GM19395 (cell line): ENCODE data around the gene FAM13C.

Experiments
- ATAC-seq: cut with Tn5 transposase; IDR thresholded peaks from one replicate; pipeline ENCODE4 v1.9.1; 2021; ENCODE audit warnings: mild to moderate bottlenecking, moderate library complexity; ENCODE audit not compliant: unreplicated experiment

Gene FAM13C

DNA sequence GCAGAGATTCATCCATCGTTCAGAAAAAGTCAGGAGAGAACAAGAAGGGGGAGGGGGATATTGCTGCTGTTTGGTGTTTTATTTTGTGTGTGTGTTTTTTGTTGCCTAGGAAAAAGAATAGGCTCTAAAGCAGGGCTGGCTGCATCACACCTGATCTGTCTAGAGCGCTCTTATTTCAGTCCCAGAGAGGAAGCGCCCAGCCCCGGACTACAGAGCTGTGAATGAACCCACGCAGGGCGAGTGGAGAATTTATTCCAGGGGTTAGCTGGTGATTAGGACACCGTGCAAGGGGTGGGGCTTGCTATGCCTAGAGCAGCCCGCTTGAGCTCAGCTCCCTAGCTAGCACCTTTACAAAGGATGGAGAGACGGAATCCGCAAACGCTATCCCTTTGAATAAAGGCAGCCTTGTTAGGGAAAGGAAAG lies 621 bp upstream of the FAM13C start:
- no peak for ATAC-seq

DNA sequence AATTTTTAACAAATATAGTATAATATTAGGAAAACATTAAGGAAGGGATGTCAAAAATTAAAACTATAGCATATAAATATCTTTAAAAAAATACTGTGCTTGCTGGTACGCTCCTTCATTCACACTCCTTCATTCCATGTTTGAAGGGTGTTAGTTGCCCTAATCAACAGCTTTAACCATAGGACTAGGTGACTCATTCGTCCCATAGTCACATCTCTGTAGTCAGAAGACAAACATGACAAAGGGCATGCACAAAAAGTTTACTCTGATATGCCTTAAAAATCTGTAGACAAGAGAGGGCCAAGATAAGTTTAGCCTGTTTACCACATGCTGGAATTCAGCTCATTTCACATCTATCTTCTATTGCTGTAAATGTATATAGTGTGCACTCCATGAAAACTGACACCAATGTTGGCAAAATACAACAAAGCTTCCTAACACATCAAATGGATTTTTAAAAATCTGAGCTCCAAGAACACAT lies 646 bp downstream of the FAM13C start:
- no peak for ATAC-seq

DNA sequence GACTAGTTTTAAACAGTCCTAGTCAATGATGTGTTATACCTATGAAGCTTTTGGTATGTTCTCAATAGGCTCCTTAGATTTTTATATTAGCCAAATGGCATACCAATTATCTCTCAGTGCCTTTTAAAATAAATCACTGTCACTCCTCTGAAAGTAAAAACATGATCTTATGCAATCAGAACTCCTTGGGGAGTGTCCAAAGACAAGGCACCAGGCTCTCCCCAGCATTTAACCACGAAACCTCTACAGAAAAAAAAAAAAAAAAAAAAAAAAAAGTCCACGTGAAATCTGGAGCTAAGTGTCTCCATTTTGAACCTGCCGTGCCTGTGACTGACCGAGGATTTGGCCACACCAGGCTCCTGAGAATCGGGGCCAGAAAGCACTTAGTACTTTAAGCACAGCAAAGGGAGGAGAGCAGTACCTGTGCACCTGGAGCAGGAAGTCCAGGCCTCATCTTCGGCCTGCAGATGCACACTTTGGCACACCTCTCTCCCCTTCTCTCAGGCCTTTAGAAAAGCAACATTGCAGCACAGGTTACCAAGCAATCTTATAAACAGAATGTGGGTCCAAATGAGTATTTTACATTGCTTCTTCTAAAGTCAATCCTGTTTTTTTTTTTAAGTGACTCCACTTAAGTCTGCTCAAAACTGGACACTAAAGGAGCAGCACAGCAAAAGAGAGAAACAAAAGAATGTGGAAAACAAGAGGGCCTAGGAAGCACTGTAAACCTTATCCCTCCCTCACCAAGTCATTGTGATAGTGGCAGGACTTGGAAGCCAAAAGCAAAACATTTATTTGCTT lies 1.5 kb downstream of the FAM13C start:
- ATAC-seq: no peak

DNA sequence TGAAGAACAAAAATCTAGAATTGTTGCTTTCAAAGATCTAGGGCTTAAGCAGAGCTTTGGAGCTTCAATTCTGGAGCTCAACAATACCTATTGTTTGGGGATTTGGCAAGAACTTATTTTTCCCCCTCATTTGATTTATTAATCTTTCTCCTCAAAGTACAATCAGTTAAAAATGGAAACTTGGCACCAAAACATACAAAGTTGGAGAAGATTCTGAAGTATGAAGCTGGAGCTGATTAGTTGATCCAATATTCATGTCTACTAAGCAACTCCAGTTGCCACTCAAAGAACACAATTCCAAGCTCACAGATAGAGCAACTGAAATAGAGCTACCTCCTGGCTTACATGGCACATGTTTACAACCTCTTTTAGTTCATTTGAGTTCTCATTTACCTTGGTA lies 3.8 kb downstream of the FAM13C start:
- no peak for ATAC-seq

DNA sequence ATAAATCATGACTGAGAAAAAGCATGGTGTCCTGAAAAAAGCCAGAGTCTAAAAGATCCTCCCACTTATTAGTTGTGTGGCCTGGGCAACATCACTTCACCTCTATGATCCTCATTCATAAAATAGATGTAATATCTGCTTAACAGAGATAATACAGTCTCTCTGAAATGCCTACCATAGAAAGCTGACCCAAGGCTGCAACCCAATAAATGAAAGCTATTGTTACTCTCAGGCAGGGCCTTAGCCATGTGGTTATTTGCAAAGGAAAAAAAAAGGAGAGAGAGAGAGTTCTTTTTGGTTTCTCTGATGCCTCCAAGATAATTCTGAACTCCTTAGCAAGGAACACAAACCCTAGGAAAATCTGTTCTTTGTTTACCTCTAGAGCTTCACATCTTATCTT lies 7.9 kb downstream of the FAM13C start:
- ATAC-seq: no peak

DNA sequence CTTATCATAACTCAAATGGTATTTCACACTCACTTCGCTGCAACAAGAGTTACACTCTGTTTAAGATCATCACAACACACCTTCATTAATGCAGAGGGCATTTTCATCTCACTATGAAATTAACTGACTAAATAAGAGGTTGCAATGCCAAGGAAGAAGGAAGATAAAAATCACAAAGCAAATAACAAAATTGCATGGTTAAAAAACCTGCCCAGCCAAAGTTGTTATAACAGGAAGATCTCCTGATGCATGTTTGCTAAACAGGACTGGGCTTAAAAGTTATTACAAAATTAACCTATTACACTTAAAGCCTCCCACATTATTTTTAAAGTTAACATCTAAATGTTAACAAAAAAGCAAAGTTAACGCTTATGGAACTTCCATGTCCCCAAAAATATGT lies 11.8 kb downstream of the FAM13C start:
- no peak for ATAC-seq

DNA sequence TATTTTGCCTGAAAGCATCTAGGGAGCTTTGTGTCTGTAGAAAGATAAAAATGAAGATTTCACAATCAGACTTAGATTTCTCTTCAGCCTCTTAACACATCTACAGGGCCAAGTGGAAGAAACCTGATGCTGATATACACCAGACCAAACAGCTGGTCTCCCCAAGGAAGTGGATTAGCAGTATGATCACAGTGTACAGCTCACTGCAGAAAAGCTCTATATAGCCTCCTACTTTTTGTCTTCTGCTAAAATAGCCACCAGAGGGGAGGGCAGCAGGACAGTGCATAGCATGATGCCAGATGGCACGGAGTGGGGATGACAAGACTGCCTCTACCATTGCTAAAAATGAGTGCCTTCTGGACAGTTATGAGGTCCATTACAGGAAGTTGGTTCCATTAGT lies 16.0 kb downstream of the FAM13C start:
- no peak for ATAC-seq

DNA sequence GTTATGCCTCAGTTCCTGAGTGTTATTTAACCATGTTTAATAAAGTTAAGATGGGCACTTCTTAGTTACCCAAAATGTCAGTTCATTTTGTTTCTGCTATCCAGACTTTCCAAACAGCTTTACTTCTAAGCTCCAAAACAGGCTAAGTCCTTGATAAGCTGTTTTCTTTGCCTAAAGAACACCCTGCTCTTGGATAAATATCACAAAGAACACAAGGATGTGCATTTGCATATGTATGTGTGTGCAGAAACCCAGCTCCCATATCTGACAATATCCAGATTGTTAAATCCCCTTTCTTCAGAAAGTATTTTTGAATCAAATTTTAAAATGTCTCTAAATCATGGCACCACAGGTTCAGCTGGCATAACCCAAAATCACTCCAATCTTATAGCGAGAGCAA lies 19.6 kb downstream of the FAM13C start:
- ATAC-seq: no peak

DNA sequence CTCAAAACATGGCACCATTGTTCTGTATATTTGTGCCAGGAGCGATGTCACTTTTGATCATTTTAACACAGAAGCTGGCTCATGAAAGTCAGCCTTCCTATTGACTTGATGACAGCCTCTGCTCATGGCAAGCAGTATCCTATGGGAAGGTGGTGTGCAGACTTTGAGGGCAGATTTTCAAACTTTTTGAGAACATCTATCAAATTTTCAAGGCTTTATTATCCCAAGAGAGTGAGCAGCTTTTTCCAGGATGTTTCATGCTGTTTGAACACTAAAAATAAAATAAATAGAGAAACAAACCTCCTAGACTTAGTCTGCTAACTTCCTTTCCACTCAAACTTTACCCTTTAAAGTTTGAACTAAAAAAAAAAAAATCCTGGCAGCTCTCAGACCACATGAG lies 20.3 kb downstream of the FAM13C start:
- no peak for ATAC-seq

DNA sequence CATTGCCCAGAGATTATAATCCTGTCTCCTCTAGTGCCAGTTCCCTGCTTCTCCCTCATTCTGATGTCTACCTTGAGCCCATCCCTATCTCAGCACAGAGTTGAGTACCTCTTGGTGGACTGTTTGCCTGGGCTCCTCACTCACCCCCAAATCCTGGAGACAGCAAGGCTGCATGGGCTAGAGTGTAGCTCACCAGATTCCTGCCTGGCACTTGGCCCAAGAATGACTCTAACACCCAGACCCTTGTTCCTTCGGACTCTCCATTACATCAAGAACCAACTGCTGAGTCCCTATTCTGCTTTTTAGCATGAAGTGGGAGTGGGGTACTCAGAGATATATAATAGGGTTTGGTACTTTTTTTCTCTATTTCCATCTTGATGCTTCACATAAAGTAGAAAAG lies 22.1 kb downstream of the FAM13C start:
- no peak for ATAC-seq

DNA sequence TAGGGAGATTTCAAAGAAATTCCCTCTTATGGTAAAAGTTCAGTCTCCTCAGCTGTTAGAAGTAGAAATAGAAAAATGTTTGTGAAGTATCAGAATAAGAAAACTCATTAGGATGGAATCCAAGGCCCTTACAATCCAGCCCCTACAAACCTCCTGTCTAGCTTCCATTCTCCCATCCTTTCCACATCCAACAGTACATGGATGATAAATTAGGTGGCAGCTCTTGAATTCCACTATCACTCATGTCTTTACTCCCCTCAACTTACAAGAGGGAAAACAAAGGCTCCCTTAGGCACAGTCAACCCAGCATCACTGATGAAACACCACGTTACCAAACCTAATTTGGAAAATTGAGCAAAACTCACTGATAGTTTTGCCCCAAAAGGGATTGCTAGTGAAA lies 23.0 kb downstream of the FAM13C start:
- ATAC-seq: no peak

DNA sequence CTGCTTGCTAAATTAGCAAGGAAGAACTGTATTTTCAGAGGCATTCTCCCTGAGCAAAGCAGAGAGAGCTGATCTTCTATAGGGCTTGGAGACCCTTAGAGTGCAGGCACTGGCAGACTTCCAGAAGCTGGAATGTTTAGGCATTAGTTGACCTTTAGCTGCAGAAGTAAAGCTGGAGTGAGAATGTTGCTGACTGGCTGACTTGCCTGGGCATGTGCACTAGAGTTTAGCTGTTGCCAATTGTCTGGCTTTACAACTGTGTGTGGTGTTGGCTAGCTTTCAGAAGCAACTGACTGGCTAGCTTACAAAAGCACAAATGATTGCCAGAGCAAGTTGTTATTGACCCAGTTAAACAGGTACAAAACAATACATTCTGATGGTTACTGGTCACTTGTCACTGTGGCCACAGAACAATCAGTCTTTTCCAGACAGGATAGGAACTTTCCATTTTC lies 25.1 kb downstream of the FAM13C start:
- no peak for ATAC-seq

DNA sequence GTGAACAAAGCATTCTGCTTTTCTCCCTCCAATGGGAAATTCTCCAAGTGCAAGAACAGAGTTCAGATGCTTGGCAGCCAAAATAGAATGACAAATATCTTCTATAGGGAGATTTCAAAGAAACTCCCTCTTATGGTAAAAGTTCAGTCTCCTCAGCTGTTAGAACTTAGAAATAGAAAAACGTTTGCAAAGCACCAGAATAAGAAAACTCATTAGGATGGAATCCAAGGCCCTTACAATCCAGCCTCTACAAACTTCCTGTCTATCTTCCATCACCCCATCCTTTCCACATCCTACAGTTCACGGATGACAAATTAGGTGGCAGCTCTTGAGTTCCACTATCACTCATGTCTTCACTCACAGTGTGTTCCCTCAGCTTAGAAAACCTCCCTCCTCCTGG lies 25.7 kb downstream of the FAM13C start:
- ATAC-seq: no peak

DNA sequence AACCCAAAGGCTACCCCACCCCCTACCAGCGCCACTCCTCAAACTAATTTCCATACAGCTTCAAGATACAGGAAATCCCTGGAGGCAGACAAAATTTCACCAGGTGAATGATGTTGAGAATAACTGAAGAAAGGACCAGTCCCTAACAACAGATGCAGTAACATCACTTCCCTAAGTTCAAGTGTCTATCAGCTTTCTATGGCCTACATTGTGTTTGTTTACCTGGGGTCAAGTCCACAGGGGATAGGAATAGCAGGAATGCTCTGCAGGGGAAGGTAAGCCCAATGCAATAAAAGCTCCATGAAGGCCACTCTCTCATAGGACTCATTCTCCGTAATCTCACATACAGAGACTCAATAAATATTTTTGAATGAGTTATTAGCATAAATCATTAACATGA lies 26.9 kb downstream of the FAM13C start:
- no peak for ATAC-seq

DNA sequence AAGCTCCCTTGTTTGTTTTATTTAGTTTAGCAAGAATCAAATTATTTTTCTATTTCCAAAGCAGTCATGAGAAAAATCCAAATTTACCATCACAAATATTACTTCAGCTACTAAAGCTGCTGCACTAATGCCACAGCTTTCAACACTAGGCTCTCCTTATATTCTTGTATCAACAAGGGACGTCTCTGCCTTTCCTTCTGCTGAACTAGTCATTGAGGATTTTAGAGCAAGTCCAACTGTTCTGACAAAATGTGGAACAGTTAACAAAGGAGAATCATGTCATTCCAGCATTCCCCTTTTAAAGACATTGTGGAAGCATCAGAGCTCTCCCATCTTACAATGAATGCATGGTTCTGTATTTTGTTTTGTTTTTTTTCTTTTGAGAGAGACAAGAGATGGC lies 28.6 kb downstream of the FAM13C start:
- no peak for ATAC-seq

DNA sequence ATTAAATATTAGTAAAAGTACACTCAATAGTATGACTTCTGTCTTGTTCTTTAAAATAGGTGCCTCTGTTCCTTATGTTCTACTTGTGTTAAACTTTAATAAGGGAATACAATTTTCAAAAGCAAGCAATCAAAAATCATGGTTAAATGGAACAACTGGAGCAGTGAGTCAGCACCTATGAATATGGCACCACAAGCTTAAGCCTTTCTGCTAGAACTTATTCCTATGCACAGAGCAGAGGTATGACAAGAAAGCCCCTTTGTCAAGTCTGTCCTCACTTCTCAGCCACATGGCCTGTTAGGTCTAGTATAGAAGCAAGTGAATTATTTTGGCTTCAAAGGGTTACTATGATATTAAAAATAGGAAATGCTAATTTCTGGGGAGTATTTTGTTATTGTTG lies 29.8 kb downstream of the FAM13C start:
- no peak for ATAC-seq

DNA sequence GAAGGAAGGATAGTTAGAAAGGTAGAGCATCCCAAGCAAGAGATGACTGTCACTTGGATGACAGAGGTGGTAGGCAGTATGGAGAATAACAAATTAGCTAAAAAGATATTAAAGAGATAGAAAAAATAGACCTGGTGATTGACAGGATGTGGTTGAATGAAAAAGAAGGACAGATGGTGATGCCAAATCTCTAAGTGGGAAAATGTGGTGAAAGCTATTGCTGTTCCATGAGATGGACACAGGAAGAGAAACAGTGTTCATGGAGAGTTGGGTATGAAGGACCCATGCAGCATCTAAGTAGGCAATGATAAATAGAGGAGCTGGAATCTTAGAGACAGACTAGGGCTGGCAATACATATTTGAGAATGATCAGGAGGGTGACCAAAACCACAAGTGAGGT lies 30.7 kb downstream of the FAM13C start:
- ATAC-seq: no peak

DNA sequence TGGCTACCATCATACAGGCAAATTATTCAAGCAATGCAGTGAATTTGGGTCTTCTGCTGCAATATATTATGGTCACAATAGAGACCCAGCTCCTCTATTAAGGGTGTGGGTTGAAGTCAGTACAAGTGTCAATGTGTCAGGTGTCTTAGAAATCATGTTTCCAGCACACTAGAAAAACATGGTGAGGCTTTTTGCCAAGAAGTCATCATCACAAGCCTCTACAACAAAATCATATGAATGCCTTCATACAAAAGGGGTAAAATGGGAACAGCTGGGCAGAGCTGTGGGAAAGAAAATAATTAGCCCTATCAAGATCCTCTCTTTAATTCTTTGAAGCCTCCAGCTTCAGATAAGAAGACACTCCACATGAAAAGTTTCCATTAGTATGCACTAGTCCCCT lies 37.2 kb downstream of the FAM13C start:
- ATAC-seq: no peak

DNA sequence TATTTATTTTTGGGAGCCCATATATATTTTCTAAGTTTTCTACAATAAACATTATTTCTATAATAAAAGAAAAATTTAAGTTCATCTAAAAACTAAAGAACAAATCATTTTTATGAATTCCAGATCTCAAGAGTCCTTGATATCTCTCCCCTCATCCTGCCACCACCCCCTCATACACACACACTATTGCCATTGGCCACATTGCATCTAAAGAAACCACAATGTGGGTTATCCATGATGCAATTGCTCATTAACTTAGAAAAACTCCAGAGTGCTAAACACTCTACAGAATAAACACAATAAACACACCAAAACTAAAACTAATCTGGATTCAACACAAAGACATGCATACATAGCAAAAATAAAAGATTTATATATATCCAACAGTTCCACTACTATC lies 37.8 kb downstream of the FAM13C start:
- ATAC-seq: no peak

DNA sequence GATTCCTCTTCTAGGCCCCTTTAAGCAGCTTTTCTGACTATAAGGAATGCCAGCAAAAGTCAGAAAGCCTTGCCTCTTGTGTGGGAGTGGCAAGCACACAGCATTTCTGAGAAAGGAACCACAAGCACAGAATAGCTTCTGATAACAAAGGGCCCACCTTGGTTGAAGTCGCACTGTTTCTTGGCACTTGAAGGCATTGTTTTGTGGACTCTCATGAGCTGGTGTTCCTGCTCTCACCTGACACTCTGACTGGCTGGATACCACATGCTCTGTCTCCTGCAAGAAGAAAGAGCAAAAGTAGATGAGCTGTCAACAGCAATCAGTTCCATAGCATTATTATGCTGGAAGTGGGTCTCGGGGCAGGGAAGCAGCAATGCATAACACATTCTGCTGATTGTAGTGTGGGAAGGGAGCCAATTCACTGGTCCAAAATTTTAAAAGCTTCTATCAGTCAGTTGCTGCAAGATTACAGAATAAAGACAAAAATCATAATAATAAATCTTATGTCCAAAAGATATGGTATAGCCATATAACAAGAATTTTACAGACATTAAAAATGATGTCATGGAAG lies 38.4 kb downstream of the FAM13C start:
- ATAC-seq: no peak

DNA sequence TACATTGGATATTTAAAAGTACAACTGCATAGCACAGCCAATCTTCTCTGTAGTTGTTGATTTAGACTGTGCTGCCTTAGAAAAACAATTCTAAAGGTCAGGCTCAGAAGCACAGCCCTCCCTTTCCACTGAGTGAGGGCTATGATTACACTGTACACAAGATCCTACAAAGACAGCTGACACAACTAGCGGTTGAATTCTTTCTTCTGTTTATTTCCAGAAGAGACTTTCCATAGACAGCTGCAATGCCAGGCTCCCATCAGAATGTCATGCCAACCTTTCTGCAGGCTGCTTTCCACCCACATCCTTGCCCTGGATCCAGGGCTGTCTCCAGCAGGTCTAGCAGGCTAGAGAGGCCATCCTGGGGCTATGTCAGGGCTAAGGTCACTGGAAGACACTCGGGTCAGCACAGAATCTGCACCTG lies 39.3 kb downstream of the FAM13C start:
- ATAC-seq: no peak

DNA sequence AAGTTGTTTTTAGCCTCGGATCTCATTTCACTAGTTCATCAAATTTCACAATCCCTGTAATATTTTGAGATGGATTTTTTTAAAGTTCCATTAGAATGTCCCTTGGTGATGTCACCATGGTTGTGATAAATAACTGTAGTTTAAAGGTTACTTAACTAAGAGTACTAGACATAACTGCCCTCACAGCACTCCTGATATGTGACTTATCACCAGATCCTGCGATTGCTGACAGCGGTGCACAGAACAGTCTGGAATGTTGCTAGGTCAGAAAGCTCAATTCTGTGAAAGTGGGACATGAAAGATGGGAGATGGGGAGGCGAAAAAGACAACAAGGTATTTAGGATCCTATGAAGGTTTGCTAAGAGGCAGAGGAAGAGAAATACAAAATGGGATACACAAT lies 40.2 kb downstream of the FAM13C start:
- ATAC-seq: no peak

DNA sequence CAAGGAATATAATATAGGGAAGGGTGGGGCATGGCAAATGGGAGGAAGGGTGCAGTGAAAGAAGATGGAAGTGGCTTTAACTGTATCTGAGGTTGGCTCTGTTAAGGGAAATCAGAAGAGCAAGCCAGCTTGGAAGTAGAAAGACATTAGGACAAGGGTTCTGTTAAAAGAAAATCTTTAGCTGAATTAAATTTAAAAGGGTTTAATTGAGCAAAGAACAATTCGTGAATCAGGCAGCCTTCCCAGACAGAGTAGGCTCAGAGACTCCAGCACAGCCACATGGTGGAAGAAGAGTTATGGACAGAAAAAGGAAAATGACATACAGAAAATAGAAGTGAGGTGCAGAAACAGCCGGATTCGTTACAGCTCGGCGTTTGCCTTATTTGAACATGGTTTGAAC lies 42.0 kb downstream of the FAM13C start:
- no peak for ATAC-seq
